Stomach (tissue), 9 donors: ENCODE measurements around the gene ACTL7B. TPM values are rescaled to one million over a fixed set of nuclear protein-coding genes. Genes with fewer than 3 reads are reported as not detected.

Source experiments
- DNase-seq, 2 donors: peaks; one replicate each; pipeline versions ENCODE4 v3.0.0 to v3.0.0-alpha.2; 2013 to 2019
- H3K27ac ChIP-seq, 5 donors: fragments of 200-600 bp in 4 of 5; sonication (generic) in 4 of 5; one replicate each; pipeline ENCODE4 v1.5.1; 2013 to 2019; ENCODE audit warnings: mild to moderate bottlenecking in 1 of 5, moderate library complexity in 1 of 5
- H3K27me3 ChIP-seq, 3 donors: fragments of 200-600 bp; sonication (generic); one replicate each; pipeline ENCODE4 v1.5.1; 2017 to 2019; ENCODE audit warnings: mixed run types in 1 of 3
- H3K36me3 ChIP-seq, 4 donors: fragments of 200-600 bp; sonication (generic); 1 replicate in 3 of 4; 2 replicates in 1 of 4; pipeline ENCODE4 v1.5.1; 2016 to 2019
- H3K4me1 ChIP-seq, 4 donors: fragments of 200-600 bp; sonication (generic); one replicate each; pipeline ENCODE4 v1.5.1; 2016 to 2019
- H3K4me3 ChIP-seq, 4 donors: fragments of 200-600 bp; sonication (generic) in 3 of 4; one replicate each; pipeline ENCODE4 v1.5.1; 2016 to 2019; ENCODE audit warnings: mild to moderate bottlenecking in 1 of 4
- H3K9me3 ChIP-seq, 4 donors: fragments of 200-600 bp; sonication (generic); one replicate each; pipeline ENCODE4 v1.5.1; 2016 to 2019
- CTCF ChIP-seq, 7 experiments: fragments of 450-650 bp in 4 of 7; fragments of 200-600 bp in 3 of 7; sonication (generic) in 3 of 7; IDR thresholded peaks; one replicate each; pipeline ENCODE4 v1.5.1; 2016 to 2019; ENCODE audit warnings: antibody characterized with exemption in 7 of 7, control low read depth in 2 of 7, mild to moderate bottlenecking in 1 of 7
- EP300 ChIP-seq: sonication (generic); formaldehyde crosslinking; IDR thresholded peaks from one replicate; pipeline ENCODE4 v1.6.1; 2017; ENCODE audit warnings: antibody characterized with exemption
- POLR2A ChIP-seq, 4 donors: fragments of 450-650 bp; IDR thresholded peaks; one replicate each; pipeline ENCODE4 v1.6.1; 2016; ENCODE audit warnings: antibody characterized with exemption in 4 of 4, control low read depth in 2 of 4, mild to moderate bottlenecking in 1 of 4, moderate library complexity in 1 of 4
- POLR2AphosphoS5 ChIP-seq, 3 donors: sonication (generic); formaldehyde crosslinking; IDR thresholded peaks; one replicate each; pipeline ENCODE4 v1.6.1; 2016; ENCODE audit warnings: antibody characterized with exemption in 3 of 3
- WGBS, 5 donors: extraction: QIAGEN DNeasy Blood & Tissue Kit in 3 of 5; methylation state at CpG; one replicate each; pipeline versions ENCODE4 v1.1.5 to v1.1.7; 2013 to 2018; 5-methylcytosine and 5-hydroxymethylcytosine counted together
- intact Hi-C: fragments of 100-400 bp; cut with DNase I; formaldehyde crosslinking; loops from one replicate; pipeline ENCODE4 v1.15.1; 2023; ENCODE audit warnings: low total_unique reads
- polyA plus RNA-seq, 3 donors: library from polyadenylated mRNA; stranded (reverse); fragments of 200-250 nt; gene quantifications; one replicate each; pipeline ENCODE4 v1.2.3, GENCODE V29; 2013
- total RNA-seq, 5 donors: library from RNA; depleted of rRNA; stranded (reverse); fragments of >200 nt; gene quantifications; one replicate each; pipeline versions ENCODE4 v1.1.0 to v1.2.3, GENCODE V29; 2014 to 2016
- donor health status: healthy with polysubstance abuse.
- donor health status: Bipolar disorder and iron deficiency.
- donor health status: healthy.

Gene ACTL7B
- total and polyA plus RNA-seq, 8 donors = not detected

GRCh38 chr9:108815156-108815555, 40.6 kb downstream of the ACTL7B start:
- H3K4me3 ChIP-seq = no peak overlapping the region
- H3K36me3 ChIP-seq = no peaks in the 10 kb centered on the region
- no peak for DNase-seq
- no peaks in the 10 kb centered on the region for H3K9me3 ChIP-seq
- no peaks in the 10 kb centered on the region for H3K4me1 ChIP-seq
- TF ChIP-seq CTCF (IDR thresholded peaks at IDR 0.05) (no peak), POLR2AphosphoS5 (IDR thresholded peaks at IDR 0.05) (no peak), EP300 (no peak), POLR2A (IDR thresholded peaks at IDR 0.05) (no peak)
- H3K27ac ChIP-seq = no peak overlapping the region
- intact Hi-C loops = no loop called here
- 70 to 77% (median 74%) methylated on average over 3 of the region's 3 CpGs for WGBS, 5 donors
- no peaks in the 10 kb centered on the region for H3K27me3 ChIP-seq

- intact Hi-C loops = no loop called here
- 83 to 92% (median 89%) methylated on average over 2 of the region's 2 CpGs for WGBS, 5 donors
- TF ChIP-seq POLR2AphosphoS5 (IDR thresholded peaks at IDR 0.05) = no peak
- TF ChIP-seq EP300 = no peak
- TF ChIP-seq POLR2A (IDR thresholded peaks at IDR 0.05) = no peak
- no peak for TF ChIP-seq CTCF (IDR thresholded peaks at IDR 0.05)
- Histone ChIP-seq H3K27ac (no peak overlapping the region), H3K9me3 (no peaks in the 10 kb centered on the region), H3K4me3 (no peak overlapping the region), H3K27me3 (no peaks in the 10 kb centered on the region), H3K4me1 (no peaks in the 10 kb centered on the region), H3K36me3 (no peaks in the 10 kb centered on the region)
- peak in 1 of 2 donors; percentile 51 for DNase-seq
Observed at GRCh38 chr9:108813951-108814601, 41.7 kb downstream of the ACTL7B start.

GRCh38 chr9:108812396-108813025, 43.3 kb downstream of the ACTL7B start:
- Histone ChIP-seq H3K27ac (no peak overlapping the region), H3K4me1 (no peaks in the 10 kb centered on the region), H3K4me3 (no peak overlapping the region), H3K9me3 (no peaks in the 10 kb centered on the region), H3K27me3 (no peaks in the 10 kb centered on the region), H3K36me3 (no peaks in the 10 kb centered on the region)
- 65 to 82% (median 74%) methylated on average over 8 of the region's 8 CpGs for WGBS, 5 donors
- TF ChIP-seq POLR2A (IDR thresholded peaks at IDR 0.05) (no peak), EP300 (no peak), POLR2AphosphoS5 (IDR thresholded peaks at IDR 0.05) (no peak), CTCF (IDR thresholded peaks at IDR 0.05) (no peak)
- intact Hi-C loops = no loop called here
- DNase-seq = peak in 1 of 2 donors; percentile 56

- WGBS, 5 donors = 61 to 80% (median 67%) methylated on average over 1 of the region's 1 CpG
- Histone ChIP-seq H3K4me3 (no peak overlapping the region), H3K36me3 (no peaks in the 10 kb centered on the region), H3K4me1 (no peaks in the 10 kb centered on the region), H3K27ac (no peak overlapping the region), H3K9me3 (no peaks in the 10 kb centered on the region), H3K27me3 (no peaks in the 10 kb centered on the region)
- intact Hi-C loops = no loop called here
- peak in 1 of 2 donors; percentile 12 for DNase-seq
- TF ChIP-seq POLR2AphosphoS5 (IDR thresholded peaks at IDR 0.05) = no peak
- TF ChIP-seq EP300 = no peak
- TF ChIP-seq CTCF (IDR thresholded peaks at IDR 0.05) = no peak
- TF ChIP-seq POLR2A (IDR thresholded peaks at IDR 0.05) = no peak
Observed at GRCh38 chr9:108811944-108812343, 43.8 kb downstream of the ACTL7B start.
